K562 (cell line): ENCODE results near the gene ANXA1. TPM values are rescaled to one million over a fixed set of nuclear protein-coding genes. Genes with fewer than 3 reads are reported as not detected.
A peak's percentile ranks its signal among the peaks of the same experiment; 100 is the strongest.

Experiments used
- ELF2 ChIP-seq: fragments of 250-450 bp; sonication (Bioruptor Pico); IDR thresholded peaks from 2 replicates; pipeline ENCODE4 v1.5.0; 2021; ENCODE audit warnings: mild to moderate bottlenecking
- HNRNPK ChIP-seq: fragments of 200-400 bp; formaldehyde crosslinking; IDR thresholded peaks from one replicate; pipeline ENCODE4 v1.6.1; 2018; ENCODE audit warnings: mild to moderate bottlenecking, low read depth, low read length; ENCODE audit not compliant: poor library complexity, severe bottlenecking
- ILK ChIP-seq: fragments of 450-650 bp; IDR thresholded peaks from 2 replicates; pipeline ENCODE4 v1.6.1; 2016; ENCODE audit warnings: missing genetic modification characterization, low read depth, mild to moderate bottlenecking, missing compliant biosample characterization, moderate library complexity, borderline replicate concordance
- KDM5B ChIP-seq: fragments of 200-600 bp; sonication (generic); IDR thresholded peaks from 2 replicates; pipeline ENCODE4 v1.6.1; 2012; ENCODE audit warnings: low read depth, mild to moderate bottlenecking, moderate library complexity, low read length, control low read depth, inconsistent platforms; ENCODE audit not compliant: insufficient replicate concordance
- NFE2L1 ChIP-seq: fragments of 450-650 bp; IDR thresholded peaks from 2 replicates; pipeline ENCODE4 v1.6.1; 2016; ENCODE audit warnings: missing genetic modification characterization, low read depth, mild to moderate bottlenecking, missing compliant biosample characterization, moderate library complexity, borderline replicate concordance
- PPARD ChIP-seq: fragments of 250-450 bp; sonication (Bioruptor Pico); IDR thresholded peaks from 2 replicates; pipeline ENCODE4 v1.8.0; 2022; ENCODE audit warnings: inconsistent platforms, mild to moderate bottlenecking, moderate library complexity
- SMAD1 ChIP-seq: fragments of 150-350 bp; IDR thresholded peaks from 2 replicates; pipeline ENCODE4 v1.6.1; 2014; ENCODE audit warnings: low read length, low read depth; ENCODE audit not compliant: partially characterized antibody
- SMARCA4 ChIP-seq: fragments of 450-650 bp; IDR thresholded peaks from 2 replicates; pipeline ENCODE4 v1.6.1; 2016
- SMARCE1 ChIP-seq: fragments of 450-650 bp; IDR thresholded peaks from 2 replicates; pipeline ENCODE4 v1.7.1; 2016; ENCODE audit warnings: mild to moderate bottlenecking
- TEAD1 ChIP-seq, 2 experiments: fragments of 450-650 bp in 1 of 2; sonication (generic) in 1 of 2; formaldehyde crosslinking; IDR thresholded peaks; 2 replicates each; pipeline versions ENCODE4 v1.4.0 to v1.8.0; 2020 to 2022; ENCODE audit warnings: mild to moderate bottlenecking in 2 of 2, missing genetic modification reagents in 1 of 2
- TEAD2 ChIP-seq: fragments of 450-650 bp; IDR thresholded peaks from 2 replicates; pipeline ENCODE4 v1.6.1; 2016; ENCODE audit warnings: missing genetic modification characterization, control low read depth, missing compliant biosample characterization
- TRIM28 ChIP-seq: fragments of 450-650 bp; IDR thresholded peaks from 2 replicates; pipeline ENCODE4 v1.6.1; 2017
- ZNF140 ChIP-seq: fragments of 250-450 bp; sonication (Bioruptor Pico); IDR thresholded peaks from 2 replicates; pipeline ENCODE4 v1.8.0; 2021; ENCODE audit warnings: moderate library complexity, mild to moderate bottlenecking, inconsistent platforms
- ZNF175 ChIP-seq: fragments of 200-800 bp; sonication (Bioruptor generic); IDR thresholded peaks from 2 replicates; pipeline ENCODE4 v1.6.1; 2016; ENCODE audit warnings: low read depth, mild to moderate bottlenecking, missing genetic modification characterization, missing compliant biosample characterization
- ZNF780A ChIP-seq: fragments of 250-450 bp; sonication (Bioruptor Pico); IDR thresholded peaks from 2 replicates; pipeline ENCODE4 v1.5.0; 2021; ENCODE audit warnings: mild to moderate bottlenecking
- polyA plus RNA-seq, 8 experiments: library from polyadenylated mRNA; depleted of rRNA in 4 of 8; stranded (reverse) in 5 of 8; unstranded in 3 of 8; fragments of >200 nt; fragmentation: Nextera tagmentation in 2 of 8; fragmentation: Illumina TruSeq in 1 of 8; extraction: Ambion mirVana in 2 of 8; extraction: Trizol in 1 of 8; gene quantifications; 2 replicates each; pipeline versions ENCODE4 v1.2.1 to v1.2.3, GENCODE V29; 2011 to 2014; ENCODE audit warnings: inconsistent platforms in 1 of 8, missing spikeins in 1 of 8
- total RNA-seq, 7 experiments: library from RNA; depleted of rRNA in 6 of 7; stranded (reverse); fragments of >200 nt in 6 of 7; fragmentation: Illumina TruSeq in 2 of 7; extraction: Trizol in 2 of 7; gene quantifications; 2 replicates each; pipeline versions ENCODE4 v1.2.1 to v1.2.3, GENCODE V29; 2011 to 2021; ENCODE audit warnings: low replicate concordance in 1 of 7
- TF ChIP-seq, protein P1 (sequence below), 2 experiments: fragments of 200-800 bp in 1 of 2; sonication (Bioruptor generic) in 1 of 2; sonication (generic) in 1 of 2; formaldehyde crosslinking in 1 of 2; IDR thresholded peaks in 1 of 2; conservative IDR thresholded peaks in 1 of 2; 2 replicates each; pipeline versions ENCODE4 v1.5.0 to v1.6.1; 2016 to 2020; ENCODE audit warnings: missing compliant biosample characterization in 1 of 2, missing genetic modification characterization in 1 of 2, missing genetic modification reagents in 1 of 2
- TF ChIP-seq, protein P2 (sequence below), 3 experiments: fragments of 200-800 bp in 1 of 3; fragments of 250-450 bp in 1 of 3; fragments of 450-650 bp in 1 of 3; sonication (Bioruptor Pico) in 1 of 3; sonication (Bioruptor generic) in 1 of 3; formaldehyde crosslinking in 1 of 3; IDR thresholded peaks; 2 replicates each; pipeline versions ENCODE4 v1.6.1 to v1.8.0; 2016 to 2022; ENCODE audit warnings: mild to moderate bottlenecking in 2 of 3, missing genetic modification characterization in 2 of 3, missing compliant biosample characterization in 1 of 3, moderate library complexity in 1 of 3
- TF ChIP-seq, protein P3 (sequence below): fragments of 450-650 bp; IDR thresholded peaks from 2 replicates; pipeline ENCODE4 v1.6.1; 2016; ENCODE audit warnings: antibody characterized with exemption

Gene ANXA1
- total and polyA plus RNA-seq, 9 of the 15 experiments (the other 6 are each of a cell fraction or from before 2014, with no cell fraction given): 406 to 1,298 (median 620) TPM

DNA sequence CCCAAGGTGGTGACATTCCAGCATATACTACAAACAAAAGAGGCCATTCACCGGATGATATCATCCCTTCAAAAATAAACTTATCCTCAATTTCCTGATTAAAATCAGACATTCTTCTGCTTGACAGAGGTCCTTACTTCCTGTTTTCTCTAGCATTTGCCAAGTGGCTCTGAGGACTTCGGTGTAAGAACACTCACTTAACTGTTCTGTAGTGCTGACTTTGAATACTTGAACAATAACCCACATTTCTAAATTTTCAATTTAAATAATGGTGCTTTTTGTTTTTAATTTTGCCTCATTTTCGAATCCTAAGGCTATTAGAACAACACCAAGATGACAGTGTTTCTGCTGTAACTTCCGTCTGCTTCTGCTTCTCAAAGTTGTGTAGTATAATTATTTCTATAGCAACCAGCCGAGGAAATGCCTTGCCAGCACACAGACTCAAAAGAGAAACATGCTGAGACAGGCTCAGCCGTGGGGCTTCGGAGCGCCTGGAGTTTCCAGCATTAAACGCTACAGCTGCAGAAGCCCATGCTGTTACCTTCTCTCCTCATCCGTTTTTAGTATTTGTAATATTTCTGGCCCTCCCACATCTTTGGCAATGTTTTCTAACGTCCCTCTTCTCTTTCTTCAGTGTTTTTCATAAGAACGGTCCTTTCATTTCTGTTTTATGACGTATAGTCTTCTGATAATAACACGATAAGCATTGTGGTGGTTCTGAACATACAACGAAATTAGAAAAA lies 19.5 kb upstream of the ANXA1 start (continued):
- TF ChIP-seq ZNF140 (CRISPR knock-in tag) (no peak), HNRNPK (no peak), TEAD2 (tag) (0 out of 2 replicates have a peak, but pooled peaks have one; percentile 30), ZNF175 (no peak), SMARCA4 (peak; percentile 48), SMAD1 (no peak), PPARD (CRISPR knock-in tag) (no peak), ELF2 (CRISPR knock-in tag) (0 out of 2 replicates have a peak, but pooled peaks have one; percentile 15), TRIM28 (no peak), ILK (tag) (no peak), SMARCE1 (peak; percentile 35; the same call in 1 of the 2 replicates), ZNF780A (CRISPR knock-in tag) (no peak), KDM5B (no peak), TEAD1 (CRISPR knock-in tag; IDR thresholded peaks at IDR 0.05) (0 out of 4 replicates have a peak, but pooled peaks of 1 of the 2 experiments have one; percentile 5), NFE2L1 (tag) (no peak)
- TF ChIP-seq, protein P1, sequence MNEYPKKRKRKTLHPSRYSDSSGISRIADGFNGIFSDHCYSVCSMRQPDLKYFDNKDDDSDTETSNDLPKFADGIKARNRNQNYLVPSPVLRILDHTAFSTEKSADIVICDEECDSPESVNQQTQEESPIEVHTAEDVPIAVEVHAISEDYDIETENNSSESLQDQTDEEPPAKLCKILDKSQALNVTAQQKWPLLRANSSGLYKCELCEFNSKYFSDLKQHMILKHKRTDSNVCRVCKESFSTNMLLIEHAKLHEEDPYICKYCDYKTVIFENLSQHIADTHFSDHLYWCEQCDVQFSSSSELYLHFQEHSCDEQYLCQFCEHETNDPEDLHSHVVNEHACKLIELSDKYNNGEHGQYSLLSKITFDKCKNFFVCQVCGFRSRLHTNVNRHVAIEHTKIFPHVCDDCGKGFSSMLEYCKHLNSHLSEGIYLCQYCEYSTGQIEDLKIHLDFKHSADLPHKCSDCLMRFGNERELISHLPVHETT (CRISPR knock-in tag; conservative IDR thresholded peaks at IDR 0.05 in 1 of 2, IDR thresholded peaks at IDR 0.05 in 1 of 2): 0 out of 4 replicates have a peak, but pooled peaks of 1 of the 2 experiments have one; percentile 34
- TF ChIP-seq, protein P2, sequence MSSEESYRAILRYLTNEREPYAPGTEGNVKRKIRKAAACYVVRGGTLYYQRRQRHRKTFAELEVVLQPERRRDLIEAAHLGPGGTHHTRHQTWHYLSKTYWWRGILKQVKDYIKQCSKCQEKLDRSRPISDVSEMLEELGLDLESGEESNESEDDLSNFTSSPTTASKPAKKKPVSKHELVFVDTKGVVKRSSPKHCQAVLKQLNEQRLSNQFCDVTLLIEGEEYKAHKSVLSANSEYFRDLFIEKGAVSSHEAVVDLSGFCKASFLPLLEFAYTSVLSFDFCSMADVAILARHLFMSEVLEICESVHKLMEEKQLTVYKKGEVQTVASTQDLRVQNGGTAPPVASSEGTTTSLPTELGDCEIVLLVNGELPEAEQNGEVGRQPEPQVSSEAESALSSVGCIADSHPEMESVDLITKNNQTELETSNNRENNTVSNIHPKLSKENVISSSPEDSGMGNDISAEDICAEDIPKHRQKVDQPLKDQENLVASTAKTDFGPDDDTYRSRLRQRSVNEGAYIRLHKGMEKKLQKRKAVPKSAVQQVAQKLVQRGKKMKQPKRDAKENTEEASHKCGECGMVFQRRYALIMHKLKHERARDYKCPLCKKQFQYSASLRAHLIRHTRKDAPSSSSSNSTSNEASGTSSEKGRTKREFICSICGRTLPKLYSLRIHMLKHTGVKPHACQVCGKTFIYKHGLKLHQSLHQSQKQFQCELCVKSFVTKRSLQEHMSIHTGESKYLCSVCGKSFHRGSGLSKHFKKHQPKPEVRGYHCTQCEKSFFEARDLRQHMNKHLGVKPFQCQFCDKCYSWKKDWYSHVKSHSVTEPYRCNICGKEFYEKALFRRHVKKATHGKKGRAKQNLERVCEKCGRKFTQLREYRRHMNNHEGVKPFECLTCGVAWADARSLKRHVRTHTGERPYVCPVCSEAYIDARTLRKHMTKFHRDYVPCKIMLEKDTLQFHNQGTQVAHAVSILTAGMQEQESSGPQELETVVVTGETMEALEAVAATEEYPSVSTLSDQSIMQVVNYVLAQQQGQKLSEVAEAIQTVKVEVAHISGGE (CRISPR knock-in tag; IDR thresholded peaks at IDR 0.05): 0 out of 6 replicates have a peak, but pooled peaks of 1 of the 3 experiments have one; percentile 16
- TF ChIP-seq, protein P3, sequence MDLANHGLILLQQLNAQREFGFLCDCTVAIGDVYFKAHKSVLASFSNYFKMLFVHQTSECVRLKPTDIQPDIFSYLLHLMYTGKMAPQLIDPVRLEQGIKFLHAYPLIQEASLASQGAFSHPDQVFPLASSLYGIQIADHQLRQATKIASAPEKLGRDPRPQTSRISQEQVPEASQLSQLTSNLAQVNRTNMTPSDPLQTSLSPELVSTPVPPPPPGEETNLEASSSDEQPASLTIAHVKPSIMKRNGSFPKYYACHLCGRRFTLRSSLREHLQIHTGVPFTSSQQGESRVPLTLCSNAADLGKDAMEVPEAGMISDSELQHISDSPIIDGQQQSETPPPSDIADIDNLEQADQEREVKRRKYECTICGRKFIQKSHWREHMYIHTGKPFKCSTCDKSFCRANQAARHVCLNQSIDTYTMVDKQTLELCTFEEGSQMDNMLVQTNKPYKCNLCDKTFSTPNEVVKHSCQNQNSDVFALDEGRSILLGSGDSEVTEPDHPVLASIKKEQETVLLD: no peak
